GM23248 (cell line): ENCODE results near the gene ACVR1C. TPM values are rescaled to one million over a fixed set of nuclear protein-coding genes. Genes with fewer than 3 reads are reported as not detected.

Source experiments
- DNase-seq: peaks from one replicate; pipeline ENCODE4 v3.0.0-alpha.2; 2015
- H2AFZ ChIP-seq: fragments of 200-600 bp; sonication (generic); 2 replicates; pipeline ENCODE4 v1.6.1; 2016; ENCODE audit warnings: antibody characterized with exemption
- H3F3A ChIP-seq: fragments of 200-600 bp; sonication (generic); 2 replicates; pipeline ENCODE4 v1.6.1; 2016; ENCODE audit warnings: mild to moderate bottlenecking, antibody characterized with exemption, mixed run types; ENCODE audit not compliant: insufficient read depth
- H3K27ac ChIP-seq: fragments of 200-600 bp; sonication (generic); 2 replicates; pipeline ENCODE4 v1.5.1; 2016; ENCODE audit warnings: mild to moderate bottlenecking
- H3K27me3 ChIP-seq: fragments of 200-600 bp; sonication (generic); replicated peaks from 2 replicates; pipeline ENCODE4 v1.6.1; 2016; ENCODE audit warnings: mild to moderate bottlenecking; ENCODE audit not compliant: insufficient read depth
- H3K36me3 ChIP-seq: fragments of 200-600 bp; sonication (generic); 2 replicates; pipeline ENCODE4 v1.6.1; 2016; ENCODE audit warnings: low read depth, mild to moderate bottlenecking
- H3K4me1 ChIP-seq: fragments of 200-600 bp; sonication (generic); 2 replicates; pipeline ENCODE4 v1.6.1; 2016; ENCODE audit warnings: mild to moderate bottlenecking; ENCODE audit not compliant: insufficient read depth
- H3K4me2 ChIP-seq: fragments of 200-600 bp; sonication (generic); one replicate; pipeline ENCODE4 v1.6.1; 2016; ENCODE audit warnings: mild to moderate bottlenecking; ENCODE audit not compliant: unreplicated experiment
- H3K4me3 ChIP-seq: fragments of 200-600 bp; sonication (generic); 2 replicates; pipeline ENCODE4 v1.5.1; 2016; ENCODE audit warnings: mild to moderate bottlenecking
- H3K79me2 ChIP-seq: fragments of 200-600 bp; sonication (generic); 2 replicates; pipeline ENCODE4 v1.6.1; 2016; ENCODE audit warnings: mild to moderate bottlenecking; ENCODE audit not compliant: insufficient read depth
- H3K9ac ChIP-seq: fragments of 200-600 bp; sonication (generic); 2 replicates; pipeline ENCODE4 v1.6.1; 2016; ENCODE audit warnings: mild to moderate bottlenecking
- H3K9me2 ChIP-seq: fragments of 200-600 bp; sonication (generic); 2 replicates; pipeline ENCODE4 v1.6.1; 2016; ENCODE audit warnings: mixed run types, mild to moderate bottlenecking, moderate library complexity; ENCODE audit not compliant: insufficient read depth
- H3K9me3 ChIP-seq: fragments of 200-600 bp; sonication (generic); one replicate; pipeline ENCODE4 v1.6.1; 2017; ENCODE audit warnings: low read depth
- H4K20me1 ChIP-seq: fragments of 200-600 bp; sonication (generic); 2 replicates; pipeline ENCODE4 v1.6.0; 2016; ENCODE audit not compliant: insufficient read depth
- EZH2 ChIP-seq: fragments of 200-600 bp; sonication (generic); IDR thresholded peaks from 2 replicates; pipeline ENCODE4 v1.6.1; 2018; ENCODE audit warnings: antibody characterized with exemption, mild to moderate bottlenecking; ENCODE audit not compliant: insufficient read depth, poor library complexity, severe bottlenecking
- EZH2phosphoT487 ChIP-seq: fragments of 200-600 bp; sonication (generic); IDR thresholded peaks from 2 replicates; pipeline ENCODE4 v1.6.1; 2018; ENCODE audit warnings: antibody characterized with exemption, moderate library complexity, mild to moderate bottlenecking, low read depth; ENCODE audit not compliant: insufficient read depth
- WGBS, 2 experiments: methylation state at CpG; one replicate each; pipeline ENCODE4 v1.1.6; 2015 to 2017; ENCODE audit warnings: low lambda C conversion rate in 2 of 2, low coverage in 1 of 2; ENCODE audit errors: missing lambda C conversion rate in 2 of 2; 5-methylcytosine and 5-hydroxymethylcytosine counted together
- in situ Hi-C: fragments of 300-500 bp; cut with MboI; formaldehyde crosslinking; loops from 2 replicates; pipeline ENCODE4 v1.15.0; 2020
- polyA plus RNA-seq: library from polyadenylated mRNA; unstranded; fragments of >200 nt; fragmentation: Nextera tagmentation; extraction: Ambion mirVana; gene quantifications from 2 replicates; pipeline ENCODE4 v1.2.1, GENCODE V29; 2016
- total RNA-seq: library from RNA; depleted of rRNA; stranded (reverse); fragments of >200 nt; shearing (Covaris generic); gene quantifications from 2 replicates; pipeline ENCODE4 v1.2.3, GENCODE V29; 2014

The ACVR1C gene
- total and polyA plus RNA-seq, 2 experiments from 2014 or later = 0.32 TPM; not detected in 1

GRCh38 chr2:157596992-157597681 is 31.5 kb downstream of the ACVR1C start:
- no peaks in the 10 kb centered on the region for H4K20me1 ChIP-seq
- H3K9me2 ChIP-seq = no peaks in the 10 kb centered on the region
- no peak overlapping the region for H3K4me2 ChIP-seq
- no peaks in the 10 kb centered on the region for H3K36me3 ChIP-seq
- 0 out of 2 replicates have a peak overlapping the region, but pooled peaks have one; percentile 18 for H3K4me3 ChIP-seq
- in situ Hi-C loops = no loop called here
- 0 out of 2 replicates have a peak overlapping the region, but pooled peaks have one; percentile 37 for H2AFZ ChIP-seq
- peaks cover 28% of the 10 kb centered on the region; the same call in 1 of the 2 replicates for H3K27me3 ChIP-seq
- no peak for TF ChIP-seq EZH2phosphoT487
- no peak for TF ChIP-seq EZH2
- H3F3A ChIP-seq = no peaks in the 10 kb centered on the region
- no peaks in the 10 kb centered on the region for H3K4me1 ChIP-seq
- WGBS, 2 experiments = 20 to 21% methylated on average over 37 to 44 of the region's 45 CpGs
- no peak overlapping the region for H3K9ac ChIP-seq
- no peaks in the 10 kb centered on the region for H3K9me3 ChIP-seq
- peak; percentile 55 for DNase-seq
- no peak overlapping the region for H3K27ac ChIP-seq
- H3K79me2 ChIP-seq = no peaks in the 10 kb centered on the region

- Histone ChIP-seq H3F3A (no peaks in the 10 kb centered on the region), H3K9ac (no peak overlapping the region), H3K27me3 (peaks cover 17% of the 10 kb centered on the region; the same call in 1 of the 2 replicates), H3K4me3 (no peak overlapping the region), H3K36me3 (no peaks in the 10 kb centered on the region), H3K79me2 (no peaks in the 10 kb centered on the region), H3K27ac (no peak overlapping the region), H3K9me2 (no peaks in the 10 kb centered on the region), H3K4me2 (no peak overlapping the region), H4K20me1 (no peaks in the 10 kb centered on the region), H3K4me1 (no peaks in the 10 kb centered on the region), H3K9me3 (no peaks in the 10 kb centered on the region), H2AFZ (no peak overlapping the region)
- TF ChIP-seq EZH2phosphoT487 (no peak), EZH2 (no peak)
- DNase-seq = no peak
- WGBS, 2 experiments = 0 to 9% methylated on average over 1 of the region's 1 CpG
- in situ Hi-C loops = no loop called here
Observed at GRCh38 chr2:157593411-157593810, 35.3 kb downstream of the ACVR1C start.

GRCh38 chr2:157592948-157593347 is 35.7 kb downstream of the ACVR1C start:
- Histone ChIP-seq H3K4me3 (no peak overlapping the region), H4K20me1 (no peaks in the 10 kb centered on the region), H2AFZ (no peak overlapping the region), H3K9me3 (no peaks in the 10 kb centered on the region), H3F3A (no peaks in the 10 kb centered on the region), H3K9me2 (no peaks in the 10 kb centered on the region), H3K4me1 (no peaks in the 10 kb centered on the region), H3K27ac (no peak overlapping the region), H3K79me2 (no peaks in the 10 kb centered on the region), H3K9ac (no peak overlapping the region), H3K27me3 (peaks cover 17% of the 10 kb centered on the region; the same call in 1 of the 2 replicates), H3K4me2 (no peak overlapping the region), H3K36me3 (no peaks in the 10 kb centered on the region)
- peak; percentile 43 for DNase-seq
- TF ChIP-seq EZH2phosphoT487 (no peak), EZH2 (no peak)
- WGBS, 2 experiments = 30 to 35% methylated on average over 2 of the region's 2 CpGs
- in situ Hi-C loops = no loop called here

- peaks cover 17% of the 10 kb centered on the region; the same call in 1 of the 2 replicates for H3K27me3 ChIP-seq
Observed at GRCh38 chr2:157592374-157592773, 36.3 kb downstream of the ACVR1C start.

More at GRCh38 chr2:157592374-157592773, 36.3 kb downstream of the ACVR1C start:
- TF ChIP-seq EZH2phosphoT487 (no peak), EZH2 (no peak)
- no peak overlapping the region for H2AFZ ChIP-seq
- no peaks in the 10 kb centered on the region for H3K79me2 ChIP-seq
- no peak overlapping the region for H3K9ac ChIP-seq
- H4K20me1 ChIP-seq = no peaks in the 10 kb centered on the region
- H3K36me3 ChIP-seq = no peaks in the 10 kb centered on the region
- no peaks in the 10 kb centered on the region for H3K9me3 ChIP-seq
- 48 to 50% methylated on average over 3 of the region's 3 CpGs for whole genome bisulfite sequencing, 2 experiments
- no peak for DNase-seq
- H3F3A ChIP-seq = no peaks in the 10 kb centered on the region
- no peak overlapping the region for H3K27ac ChIP-seq
- no peak overlapping the region for H3K4me3 ChIP-seq
- no peaks in the 10 kb centered on the region for H3K9me2 ChIP-seq
- in situ Hi-C loops = no loop called here
- H3K4me2 ChIP-seq = no peak overlapping the region
- no peaks in the 10 kb centered on the region for H3K4me1 ChIP-seq
